Choroid plexus epithelial cell (primary cell): ENCODE data around the gene ORC6.

ENCODE experiments used
- DNase-seq: peaks from one replicate; pipeline ENCODE4 v3.0.0-alpha.2; 2010; ENCODE audit warnings: low read depth
- H3K4me3 ChIP-seq: 2 replicates; pipeline ENCODE4 v1.5.1; 2011; ENCODE audit warnings: low read depth, mild to moderate bottlenecking, control low read depth, low read length, moderate library complexity
- TF ChIP-seq, protein P1 (sequence below): conservative IDR thresholded peaks from 2 replicates; pipeline ENCODE4 v1.5.1; 2011; ENCODE audit warnings: low read depth, mild to moderate bottlenecking, control low read depth, inconsistent platforms, low read length, moderate library complexity

Gene ORC6

DNA sequence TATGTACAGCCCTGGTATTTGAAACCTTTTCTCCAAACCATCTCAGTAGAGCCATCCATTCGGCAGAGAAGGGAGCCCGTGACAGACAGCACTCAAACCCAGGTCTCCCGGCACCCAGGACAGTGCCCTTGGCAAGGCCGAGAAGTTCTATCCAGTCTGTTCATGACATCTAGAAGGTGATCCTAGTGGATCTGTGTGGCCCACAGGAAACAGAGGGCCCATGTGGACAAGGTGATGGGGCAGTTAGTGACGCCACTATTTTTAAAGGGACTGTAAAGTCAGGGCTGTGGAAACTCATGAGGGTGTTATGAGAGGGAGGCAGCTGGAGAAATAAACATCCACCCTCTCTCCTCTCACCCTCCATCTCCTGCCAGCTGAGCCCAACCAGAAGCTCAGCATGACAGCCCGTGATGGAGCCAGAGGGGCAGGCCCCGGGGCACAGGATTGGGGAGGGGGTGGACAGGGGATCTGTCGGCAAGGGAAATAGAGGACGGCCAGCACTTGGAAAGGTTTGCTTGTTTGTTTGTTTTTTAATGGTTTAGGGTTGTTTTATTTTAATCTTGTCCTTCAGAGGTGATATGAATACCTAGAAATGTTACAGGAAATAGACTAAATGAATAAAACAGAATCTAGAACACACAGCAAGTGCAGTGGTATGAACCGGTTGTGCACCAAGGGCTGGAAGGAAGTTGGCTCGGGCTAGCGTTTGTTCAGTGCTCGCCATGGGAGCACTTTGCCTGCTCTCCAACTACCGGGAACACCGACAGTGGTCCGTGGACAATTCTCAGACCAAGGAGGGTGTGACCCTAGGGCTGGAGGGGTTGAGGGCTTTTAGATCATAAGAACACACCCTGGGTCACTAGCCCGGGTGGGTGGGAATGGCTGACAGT lies 41.6 kb downstream of the ORC6 start:
- no peak overlapping the region for H3K4me3 ChIP-seq
- TF ChIP-seq, protein P1, sequence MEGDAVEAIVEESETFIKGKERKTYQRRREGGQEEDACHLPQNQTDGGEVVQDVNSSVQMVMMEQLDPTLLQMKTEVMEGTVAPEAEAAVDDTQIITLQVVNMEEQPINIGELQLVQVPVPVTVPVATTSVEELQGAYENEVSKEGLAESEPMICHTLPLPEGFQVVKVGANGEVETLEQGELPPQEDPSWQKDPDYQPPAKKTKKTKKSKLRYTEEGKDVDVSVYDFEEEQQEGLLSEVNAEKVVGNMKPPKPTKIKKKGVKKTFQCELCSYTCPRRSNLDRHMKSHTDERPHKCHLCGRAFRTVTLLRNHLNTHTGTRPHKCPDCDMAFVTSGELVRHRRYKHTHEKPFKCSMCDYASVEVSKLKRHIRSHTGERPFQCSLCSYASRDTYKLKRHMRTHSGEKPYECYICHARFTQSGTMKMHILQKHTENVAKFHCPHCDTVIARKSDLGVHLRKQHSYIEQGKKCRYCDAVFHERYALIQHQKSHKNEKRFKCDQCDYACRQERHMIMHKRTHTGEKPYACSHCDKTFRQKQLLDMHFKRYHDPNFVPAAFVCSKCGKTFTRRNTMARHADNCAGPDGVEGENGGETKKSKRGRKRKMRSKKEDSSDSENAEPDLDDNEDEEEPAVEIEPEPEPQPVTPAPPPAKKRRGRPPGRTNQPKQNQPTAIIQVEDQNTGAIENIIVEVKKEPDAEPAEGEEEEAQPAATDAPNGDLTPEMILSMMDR = no peak
- DNase-seq = no peak

DNA sequence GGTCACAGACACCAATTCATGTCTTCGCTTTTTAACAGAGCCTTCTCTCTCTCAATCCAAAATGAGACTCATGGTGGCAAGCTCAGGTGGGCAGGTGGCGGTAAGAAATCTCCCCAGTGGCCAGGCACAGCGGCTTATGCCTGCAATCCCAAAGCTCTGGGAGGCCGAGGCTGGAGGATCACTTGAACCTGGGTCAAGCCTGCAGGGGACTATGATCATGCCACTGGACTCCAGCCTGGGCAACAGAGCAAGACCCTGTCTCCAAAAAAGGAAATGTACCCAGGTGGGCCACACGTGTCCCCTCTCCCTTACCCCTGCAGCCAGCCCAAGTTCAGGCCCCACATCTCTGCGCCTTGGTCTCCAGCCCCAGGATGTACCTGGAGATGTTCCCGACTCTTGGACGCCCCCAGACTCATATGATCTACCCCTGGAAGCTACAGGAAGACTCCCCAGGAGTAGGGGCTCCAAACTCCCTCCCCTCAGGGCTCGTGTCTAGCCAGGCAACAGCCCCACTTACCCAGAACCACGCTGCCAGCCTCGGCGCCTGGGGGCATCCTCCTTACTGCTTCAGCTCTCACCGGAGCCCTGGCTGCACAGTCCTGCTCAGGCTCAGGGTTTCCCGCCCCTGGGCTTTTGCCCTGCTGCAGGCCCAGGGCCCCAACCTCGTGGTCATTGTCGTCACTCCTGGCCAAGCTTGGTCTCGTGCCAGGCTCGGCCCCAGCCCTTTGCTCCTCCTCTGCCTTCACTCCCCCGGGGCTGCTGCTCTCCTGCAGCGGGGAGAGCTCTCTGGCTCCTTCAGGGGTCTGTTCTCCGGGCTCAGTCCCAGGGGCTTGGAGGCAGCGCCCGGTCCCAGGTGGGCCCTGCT lies 42.5 kb downstream of the ORC6 start:
- TF ChIP-seq, protein P1 = no peak
- peak; percentile 31 for DNase-seq
- no peak overlapping the region for H3K4me3 ChIP-seq

DNA sequence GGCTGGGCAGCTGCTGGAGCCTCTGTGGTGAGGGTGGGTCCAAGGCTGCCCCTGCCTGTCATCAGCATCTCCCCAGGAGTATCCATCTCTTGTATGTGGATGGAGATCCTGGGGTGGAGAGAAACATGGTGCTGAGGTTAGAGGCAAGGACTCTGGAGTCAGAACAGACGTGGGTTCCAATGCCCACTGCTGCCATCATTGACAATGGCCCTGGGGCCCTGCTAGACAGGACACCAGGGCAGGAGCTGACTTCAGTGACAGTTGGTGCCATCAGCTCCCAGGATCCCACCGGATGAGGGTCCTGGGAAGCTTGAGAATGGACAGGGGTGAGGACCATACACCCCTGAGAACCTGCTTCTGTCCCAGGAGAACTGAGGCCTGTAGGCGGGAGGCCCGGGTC lies 43.1 kb downstream of the ORC6 start:
- H3K4me3 ChIP-seq = no peak overlapping the region
- DNase-seq = no peak
- TF ChIP-seq, protein P1 = no peak

DNA sequence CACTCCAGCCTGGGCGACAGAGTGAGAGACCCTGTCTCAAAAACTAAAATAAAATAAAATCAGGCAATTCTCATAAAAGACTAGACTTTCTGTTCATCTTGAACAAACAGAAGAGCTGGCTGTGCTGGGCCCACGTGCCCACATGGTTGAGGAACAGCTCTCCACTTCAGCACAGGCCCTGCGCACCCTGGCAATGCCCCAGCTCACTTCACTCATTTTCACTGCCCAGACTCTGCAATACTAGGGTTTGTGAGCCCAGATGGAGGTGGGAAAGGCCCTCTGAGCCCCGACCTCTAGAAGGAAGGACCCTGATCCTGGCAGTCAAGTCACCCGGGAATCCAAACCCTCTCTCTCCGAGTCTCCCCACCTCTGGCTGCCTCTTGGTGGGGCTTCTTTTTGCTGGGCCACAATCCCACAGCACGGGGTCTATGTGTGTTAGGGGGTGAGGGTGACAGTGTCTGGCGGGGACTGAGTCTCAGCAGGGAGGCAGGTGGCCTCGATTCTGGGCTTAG lies 43.9 kb downstream of the ORC6 start:
- no peak for DNase-seq
- TF ChIP-seq, protein P1 = no peak
- H3K4me3 ChIP-seq = no peak overlapping the region

DNA sequence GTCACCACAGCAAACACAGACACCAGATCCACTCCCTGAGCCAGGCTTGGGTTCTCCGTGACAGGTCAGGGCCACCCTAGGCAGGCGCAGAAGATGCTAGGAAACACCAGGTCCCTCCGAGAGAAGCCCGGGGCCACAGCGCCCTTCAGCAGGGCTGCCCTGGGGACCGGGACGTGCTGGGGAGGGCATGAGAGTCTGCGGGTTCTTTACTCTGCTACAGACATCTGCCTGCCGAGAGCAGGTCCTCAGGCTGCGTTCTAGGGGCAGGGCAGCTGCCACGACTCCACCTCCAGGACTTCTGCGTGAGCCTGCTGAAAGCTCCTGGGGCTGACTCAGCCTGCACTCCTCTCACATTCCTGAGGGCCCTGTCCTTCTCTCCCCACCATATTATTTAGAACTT lies 47.2 kb downstream of the ORC6 start:
- TF ChIP-seq, protein P1 = no peak
- peak; percentile 34 for DNase-seq
- no peak overlapping the region for H3K4me3 ChIP-seq

DNA sequence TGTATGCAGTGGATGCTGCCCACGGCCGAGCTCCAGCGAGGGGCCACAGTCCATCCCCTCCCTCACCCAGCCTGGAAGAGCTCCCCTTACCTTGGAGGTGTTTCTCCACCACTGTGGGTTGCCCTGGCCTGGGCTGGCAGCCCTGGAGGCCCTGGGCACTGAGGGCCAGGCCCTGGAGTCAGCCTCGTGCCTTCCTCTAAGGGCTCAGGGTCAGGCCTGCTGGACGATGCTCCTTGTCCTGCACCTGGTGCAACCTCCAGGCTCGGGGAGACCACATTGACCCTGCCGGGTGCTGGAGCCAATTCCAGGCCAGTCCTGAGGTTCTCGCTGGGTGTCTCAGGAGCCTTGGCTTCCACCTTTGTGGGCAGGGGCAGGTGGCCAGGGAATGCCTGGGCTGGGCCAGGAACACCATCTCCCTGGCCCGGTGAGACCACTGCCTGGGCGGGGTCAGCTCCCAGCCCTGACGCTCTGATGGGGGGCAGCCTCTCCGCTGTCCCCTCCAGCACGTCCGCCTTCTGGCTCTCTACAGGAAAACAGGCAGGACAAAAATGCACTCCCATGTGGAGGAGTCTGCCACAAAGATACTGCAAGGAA lies 48.3 kb downstream of the ORC6 start:
- DNase-seq = no peak
- H3K4me3 ChIP-seq = no peak overlapping the region

More for the DNA sequence above, 48.3 kb downstream of the ORC6 start:
- TF ChIP-seq, protein P1 = no peak
